GM21786 (cell line): ENCODE data around the gene ENPP4.
A peak's percentile ranks its signal among the peaks of the same experiment; 100 is the strongest.
"Not testable (repeated sequence)": the region's sequence is repeated elsewhere in the genome, so short reads cannot be mapped to it uniquely, and the experiment has no call there.

Experiments used
- ATAC-seq: cut with Tn5 transposase; IDR thresholded peaks from one replicate; pipeline ENCODE4 v1.9.1; 2021; ENCODE audit not compliant: unreplicated experiment

Gene ENPP4

GRCh38 chr6:46129629-46130511 is at the start of gene ENPP4:
ENPP4 (plus strand) TSS chr6:46129989; CDS start chr6:46139584, 9,595 bp downstream.
- peak; percentile 93 for ATAC-seq

- ATAC-seq = no peak
Observed at GRCh38 chr6:46080111-46080510, 49.7 kb upstream of the ENPP4 start.

DNA sequence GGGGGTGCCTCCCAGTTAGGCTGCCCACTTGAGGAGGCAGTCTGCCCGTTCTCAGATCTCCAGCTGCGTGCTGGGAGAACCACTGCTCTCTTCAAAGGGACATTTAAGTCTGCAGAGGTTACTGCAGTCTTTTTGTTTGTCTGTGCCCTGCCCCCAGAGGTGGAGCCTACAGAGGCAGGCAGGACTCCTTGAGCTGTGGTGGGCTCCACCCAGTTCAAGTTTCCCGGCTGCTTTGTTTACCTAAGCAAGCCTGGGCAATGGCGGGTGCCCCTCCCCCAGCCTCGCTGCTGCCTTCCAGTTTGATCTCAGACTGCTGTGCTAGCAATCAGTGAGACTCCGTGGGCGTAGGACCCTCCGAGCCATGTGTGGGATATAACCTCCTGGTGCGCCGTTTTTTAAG is 44.1 kb upstream of the ENPP4 start:
- ATAC-seq = not testable (repeated sequence)

GRCh38 chr6:46090115-46091079 is 39.4 kb upstream of the ENPP4 start:
- peak; percentile 52 for ATAC-seq

DNA sequence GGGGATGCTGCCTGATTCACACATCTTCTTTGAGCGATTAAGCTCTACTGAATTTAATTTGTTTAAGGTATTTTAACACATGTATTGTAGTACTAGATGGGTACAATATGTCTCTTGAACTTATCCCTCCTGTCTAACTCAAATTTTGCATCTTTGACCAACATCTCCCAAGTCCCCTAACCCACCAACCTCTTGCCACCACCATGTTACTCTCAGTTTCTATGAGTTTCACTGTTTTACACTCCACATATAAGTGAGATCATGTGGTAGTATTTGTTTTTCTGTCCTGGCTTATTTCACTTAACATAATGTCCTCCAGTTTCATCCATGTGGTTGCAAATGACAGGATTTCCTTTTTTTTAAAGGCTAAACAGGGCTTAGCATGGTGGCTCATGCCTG is 38.7 kb upstream of the ENPP4 start:
- ATAC-seq = no peak

GRCh38 chr6:46095251-46095650 is 34.5 kb upstream of the ENPP4 start:
- no peak for ATAC-seq

GRCh38 chr6:46097366-46097765 is 32.4 kb upstream of the ENPP4 start:
- no peak for ATAC-seq

DNA sequence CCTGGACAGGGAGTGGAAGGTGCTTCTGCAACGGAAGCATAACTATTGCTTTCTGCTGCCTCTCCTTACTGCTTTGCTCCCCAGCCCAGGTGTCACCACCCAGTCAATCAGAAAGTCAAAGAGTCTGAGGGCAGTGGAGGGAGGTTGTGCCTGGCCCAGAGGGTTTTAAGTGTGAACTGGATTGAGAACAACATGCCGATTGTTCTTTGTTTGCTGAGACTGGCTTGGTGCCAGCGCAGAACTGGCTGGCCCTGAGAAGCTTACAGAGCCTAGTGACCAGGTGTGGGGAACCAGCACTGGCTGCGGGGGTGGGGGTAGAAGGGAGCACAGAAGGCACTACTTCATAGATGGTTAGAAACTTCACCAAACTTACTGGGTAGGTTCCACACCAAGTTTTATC is 31.1 kb upstream of the ENPP4 start:
- ATAC-seq = no peak

GRCh38 chr6:46099952-46100351 is 29.8 kb upstream of the ENPP4 start:
- ATAC-seq = no peak

DNA sequence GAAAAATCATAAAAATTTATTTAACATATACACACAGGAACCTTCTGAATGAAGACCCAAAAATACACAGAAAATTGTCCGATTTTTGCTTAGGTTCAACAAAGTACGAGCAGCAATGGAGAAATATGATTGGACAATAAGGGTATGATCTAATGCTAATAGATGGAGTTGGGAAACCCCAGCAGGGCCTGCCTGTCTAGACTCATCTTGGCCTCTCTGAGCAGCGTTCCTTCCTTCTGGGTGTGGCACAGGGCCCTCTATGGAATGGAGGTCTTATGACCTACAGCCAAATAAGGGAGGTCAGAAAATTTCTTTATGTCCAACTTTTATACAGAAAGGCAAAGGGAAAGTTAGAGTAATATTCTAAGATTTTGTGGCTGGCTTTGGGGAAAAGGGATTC is 27.7 kb upstream of the ENPP4 start:
- no peak for ATAC-seq

DNA sequence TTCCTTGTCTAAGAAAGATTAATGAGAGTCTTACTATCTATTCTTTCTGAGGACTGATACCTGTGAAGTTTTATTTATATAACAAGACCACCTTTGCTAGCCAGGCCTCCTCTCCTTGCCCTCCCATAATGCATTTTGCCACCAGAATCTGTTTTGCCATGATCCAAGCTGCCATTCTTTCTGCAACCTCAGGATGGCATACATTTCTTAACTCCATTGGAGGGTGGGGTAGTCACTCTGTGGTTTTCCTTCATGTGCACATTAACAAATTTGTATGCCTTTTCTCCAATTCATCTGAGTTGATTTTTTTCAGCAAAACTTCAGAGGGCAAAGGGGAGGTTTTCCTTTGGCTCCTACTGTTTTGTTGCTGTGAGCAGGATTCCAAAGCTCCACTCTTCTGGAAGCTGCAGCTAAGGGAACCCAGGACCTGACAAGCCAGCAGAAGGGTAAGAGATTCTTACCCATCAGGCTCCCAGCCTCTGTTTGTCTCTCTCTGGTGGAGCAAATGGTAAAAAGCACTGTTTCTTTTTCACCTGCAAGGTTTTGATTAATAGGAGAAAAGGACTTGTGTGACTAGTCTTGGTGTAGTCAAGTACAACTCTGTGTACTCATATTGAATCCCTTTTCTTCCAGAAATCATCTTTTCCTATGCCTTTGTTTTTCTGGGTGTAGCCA is 26.2 kb upstream of the ENPP4 start:
- no peak for ATAC-seq

- ATAC-seq = peak; percentile 77
Observed at GRCh38 chr6:46104209-46104608, 25.6 kb upstream of the ENPP4 start.

GRCh38 chr6:46105568-46105967 is 24.2 kb upstream of the ENPP4 start:
- no peak for ATAC-seq

GRCh38 chr6:46113370-46113769 is 16.4 kb upstream of the ENPP4 start:
- no peak for ATAC-seq

- ATAC-seq = no peak
Observed at GRCh38 chr6:46115634-46116033, 14.2 kb upstream of the ENPP4 start.

DNA sequence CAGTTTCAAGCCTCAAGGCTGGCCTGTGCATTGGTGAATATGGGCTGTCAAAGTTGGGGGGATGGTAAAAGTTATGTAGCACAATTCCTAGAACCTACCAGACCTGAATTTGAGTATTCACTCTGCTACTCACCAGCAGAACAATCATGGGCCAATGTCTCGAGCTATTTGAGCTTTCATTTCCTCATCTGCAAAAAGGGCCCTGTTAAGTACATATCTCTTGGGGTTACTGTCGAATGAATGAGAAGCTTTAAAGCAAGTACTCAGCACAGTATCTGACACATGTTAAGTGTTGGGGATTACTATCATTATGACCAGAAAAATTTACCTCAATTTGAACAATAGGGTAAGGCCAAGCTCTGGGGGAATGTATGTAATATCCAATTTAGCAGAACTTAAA is 13.5 kb upstream of the ENPP4 start:
- ATAC-seq = no peak

GRCh38 chr6:46118157-46118556 is 11.6 kb upstream of the ENPP4 start:
- no peak for ATAC-seq

DNA sequence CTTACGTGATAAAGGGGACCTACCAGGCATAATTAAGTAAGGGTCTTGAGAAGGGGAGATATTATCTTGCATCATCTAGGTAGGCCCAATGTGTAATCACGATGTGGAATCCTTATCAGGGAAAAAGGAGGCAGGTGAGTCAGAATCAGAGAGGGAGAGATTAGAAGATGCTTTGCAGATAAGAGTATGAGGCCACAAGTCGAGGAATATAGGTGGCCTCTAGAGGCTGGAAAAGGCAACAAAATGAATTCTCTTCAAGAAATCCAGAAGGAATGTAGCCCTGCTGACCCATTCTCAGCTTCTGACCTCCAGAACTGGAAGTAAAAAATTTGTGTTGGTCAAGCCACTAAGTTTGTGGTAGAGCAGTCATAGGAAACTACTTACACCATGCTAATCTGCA is 11.0 kb upstream of the ENPP4 start:
- ATAC-seq = no peak

GRCh38 chr6:46119679-46120078 is 10.1 kb upstream of the ENPP4 start:
- not testable (repeated sequence) for ATAC-seq

GRCh38 chr6:46128476-46128875 is 1.3 kb upstream of the ENPP4 start:
- ATAC-seq = peak; percentile 33

GRCh38 chr6:46129291-46129628 is 529 bp upstream of the ENPP4 start:
- ATAC-seq = peak; percentile 2
